GM18858 (cell line): Measurements from ENCODE around the gene LPAR2.
"Not testable (repeated sequence)": the region's sequence is repeated elsewhere in the genome, so short reads cannot be mapped to it uniquely, and the experiment has no call there.

Source experiments
- ATAC-seq: cut with Tn5 transposase; IDR thresholded peaks from one replicate; pipeline ENCODE4 v1.9.1; 2021; ENCODE audit not compliant: unreplicated experiment

LPAR2 gene

DNA sequence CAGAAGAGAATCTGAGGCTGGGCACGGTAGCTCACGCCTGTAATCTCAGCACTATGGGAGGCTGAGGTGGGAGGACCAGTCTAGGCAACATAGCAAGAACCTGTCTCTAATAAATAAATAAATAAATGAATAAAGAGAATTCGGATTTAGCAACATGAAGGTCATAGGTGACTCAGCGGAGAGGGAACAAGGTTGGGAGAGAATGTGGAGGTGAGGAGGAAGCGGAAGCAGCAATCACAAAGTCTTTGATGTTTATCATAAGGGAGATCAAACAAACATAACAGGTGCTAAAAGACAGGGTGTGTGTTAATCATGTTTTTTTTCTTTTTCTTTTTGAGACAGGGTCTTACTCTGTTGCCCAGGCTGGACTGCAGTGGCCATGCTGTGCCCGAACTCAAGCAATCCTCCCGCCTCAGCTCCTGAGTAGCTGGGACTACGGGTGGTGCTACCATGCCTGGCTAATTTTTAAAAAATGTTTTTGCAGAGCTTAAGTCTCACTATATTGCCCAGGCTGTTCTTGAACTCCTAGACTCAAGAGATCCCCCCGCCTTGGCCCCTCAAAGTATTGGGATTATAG is 25.8 kb downstream of the LPAR2 start:
- no peak for ATAC-seq

DNA sequence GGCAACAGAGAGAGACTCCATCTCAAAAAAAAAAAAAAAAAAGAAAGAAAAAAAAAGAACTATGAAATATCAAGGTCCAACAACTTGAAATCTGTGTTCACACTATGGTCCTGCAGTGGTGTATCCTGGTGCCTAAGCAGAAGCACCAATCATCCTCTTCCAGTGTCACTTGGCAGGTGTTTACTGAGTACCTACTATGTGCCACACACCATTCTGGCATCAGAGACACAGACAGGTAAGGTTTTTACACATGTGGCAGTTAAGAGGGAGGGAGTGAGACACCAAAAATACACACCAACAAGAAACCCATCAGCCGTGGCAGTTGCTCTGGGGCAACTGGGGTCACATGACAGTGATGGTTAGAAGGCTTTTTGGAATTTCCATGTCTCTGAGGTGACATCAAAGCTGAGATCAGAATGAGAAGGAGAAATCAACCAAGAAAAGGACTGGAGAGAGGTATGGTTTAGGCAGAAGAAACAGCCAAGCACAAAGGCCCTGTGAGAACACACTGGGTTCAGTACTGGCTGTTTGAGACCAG is 27.2 kb downstream of the LPAR2 start:
- ATAC-seq = no peak

DNA sequence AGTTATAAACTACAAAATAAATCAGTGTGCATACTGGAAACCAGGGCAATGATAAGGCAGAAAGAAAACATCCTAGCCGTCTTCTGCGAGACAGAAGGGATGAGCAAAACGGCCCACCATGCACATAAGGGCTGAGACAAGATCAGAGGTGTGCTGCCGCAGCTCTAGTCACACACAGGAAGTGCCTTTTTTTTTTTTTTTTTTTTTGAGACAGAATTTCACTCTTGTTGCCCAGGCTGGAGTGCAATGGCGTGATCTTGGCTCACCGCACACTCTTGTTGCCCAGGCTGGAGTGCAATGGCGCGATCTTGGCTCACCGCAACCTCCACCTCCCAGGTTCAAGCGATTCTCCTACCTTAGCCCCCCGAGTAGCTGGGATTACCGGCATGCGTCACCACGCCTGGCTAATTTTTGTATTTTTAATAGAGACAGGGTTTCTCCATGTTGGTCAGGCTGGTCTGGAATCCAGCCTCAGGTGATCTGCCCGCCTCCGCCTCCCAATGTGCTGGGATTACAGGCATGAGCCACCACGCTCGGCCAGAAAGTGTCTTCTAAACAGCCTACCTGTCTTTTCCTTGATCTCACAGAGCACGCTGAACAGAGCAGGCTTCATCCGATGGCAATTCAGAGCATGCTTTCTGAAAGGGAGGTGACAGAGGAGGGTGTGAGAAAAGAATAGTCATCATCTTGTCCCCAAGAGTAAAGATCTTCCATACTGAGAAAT is 29.1 kb downstream of the LPAR2 start:
- ATAC-seq = not testable (repeated sequence)

DNA sequence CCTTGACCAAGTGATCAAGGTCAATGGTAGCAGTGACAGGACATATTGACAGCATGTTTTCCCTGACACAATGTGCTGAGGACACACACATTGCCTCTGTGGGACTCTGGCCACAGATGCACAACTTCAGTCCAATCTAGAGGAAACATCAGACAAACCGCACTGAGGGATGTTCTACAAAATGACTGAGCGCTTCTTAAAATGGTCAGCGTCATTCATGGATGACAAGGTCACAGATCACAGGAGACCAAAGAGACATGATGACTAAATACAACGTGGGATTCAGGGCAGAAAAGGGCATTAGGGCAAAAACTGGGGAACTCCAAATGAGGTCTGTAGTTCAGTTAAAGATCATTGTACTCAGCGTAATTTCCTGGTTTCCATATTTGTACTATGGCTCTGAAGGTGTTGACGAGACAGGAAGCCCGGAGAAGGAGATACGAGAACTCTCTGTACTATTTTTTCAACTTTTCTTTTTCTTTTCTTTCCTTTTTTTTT is 30.2 kb downstream of the LPAR2 start:
- peak; percentile 68 for ATAC-seq

DNA sequence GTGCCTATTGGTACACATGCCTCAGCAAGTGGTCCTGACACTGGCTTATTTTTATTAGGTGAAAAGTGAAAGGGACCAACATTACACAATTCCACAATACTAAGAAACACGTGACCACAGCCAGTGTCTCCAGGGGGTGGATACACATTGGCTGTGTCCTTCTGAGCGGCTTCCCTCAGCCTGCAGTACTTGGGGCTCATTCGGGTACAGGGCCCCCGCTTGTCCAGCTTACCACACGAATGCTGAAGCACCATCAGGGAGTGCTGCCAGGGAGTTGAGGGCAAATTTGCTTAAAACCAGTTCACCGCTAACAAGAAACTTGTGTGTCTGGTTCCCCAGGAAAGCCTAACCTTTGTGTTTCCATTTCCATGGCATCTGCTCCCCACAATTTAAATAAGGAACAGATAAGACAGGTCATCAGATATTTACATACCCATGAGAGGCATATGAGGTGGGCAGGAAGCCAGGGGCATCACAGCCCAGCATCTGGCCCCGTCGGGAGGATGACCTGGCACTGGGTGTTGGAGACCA is 32.8 kb downstream of the LPAR2 start:
- no peak for ATAC-seq

DNA sequence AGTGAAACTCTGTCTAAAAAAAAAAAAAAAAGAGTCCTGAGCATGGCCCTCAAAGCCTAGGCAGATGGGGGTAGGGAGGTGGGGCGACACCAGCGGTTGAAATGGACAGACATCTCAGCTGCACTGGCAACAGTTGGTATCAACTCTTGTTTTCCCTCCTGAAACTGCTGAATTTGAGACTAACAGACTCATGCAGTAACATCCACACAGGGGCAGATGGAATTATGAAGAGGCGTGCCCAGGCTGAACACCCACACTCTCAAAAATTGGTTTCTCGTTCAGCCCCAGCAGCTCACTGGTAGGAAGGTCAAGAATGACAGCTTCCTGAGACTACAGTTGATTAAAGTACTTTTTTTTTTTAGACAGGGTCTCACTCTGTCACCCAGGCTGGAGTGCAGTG is 33.6 kb downstream of the LPAR2 start:
- no peak for ATAC-seq

DNA sequence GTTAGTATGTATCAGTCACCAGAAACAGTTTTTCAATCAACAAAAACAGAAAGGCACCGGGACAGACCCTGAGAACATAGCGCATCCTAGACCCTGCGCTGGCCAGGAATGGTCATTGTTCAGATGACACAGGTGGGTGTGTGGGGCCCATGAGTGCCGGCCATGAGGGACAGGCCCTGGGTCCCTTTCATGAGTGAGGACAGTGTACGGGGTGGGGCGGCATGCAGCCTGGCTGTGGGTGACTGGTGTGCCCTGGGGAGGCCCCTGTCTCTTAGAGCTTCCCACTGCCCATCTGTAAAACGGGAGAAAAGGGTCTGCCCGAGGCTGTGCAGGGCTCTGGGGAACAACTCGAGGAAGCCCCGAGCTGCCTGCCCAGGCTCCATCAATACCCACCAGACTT is 35.3 kb downstream of the LPAR2 start:
- ATAC-seq = no peak

DNA sequence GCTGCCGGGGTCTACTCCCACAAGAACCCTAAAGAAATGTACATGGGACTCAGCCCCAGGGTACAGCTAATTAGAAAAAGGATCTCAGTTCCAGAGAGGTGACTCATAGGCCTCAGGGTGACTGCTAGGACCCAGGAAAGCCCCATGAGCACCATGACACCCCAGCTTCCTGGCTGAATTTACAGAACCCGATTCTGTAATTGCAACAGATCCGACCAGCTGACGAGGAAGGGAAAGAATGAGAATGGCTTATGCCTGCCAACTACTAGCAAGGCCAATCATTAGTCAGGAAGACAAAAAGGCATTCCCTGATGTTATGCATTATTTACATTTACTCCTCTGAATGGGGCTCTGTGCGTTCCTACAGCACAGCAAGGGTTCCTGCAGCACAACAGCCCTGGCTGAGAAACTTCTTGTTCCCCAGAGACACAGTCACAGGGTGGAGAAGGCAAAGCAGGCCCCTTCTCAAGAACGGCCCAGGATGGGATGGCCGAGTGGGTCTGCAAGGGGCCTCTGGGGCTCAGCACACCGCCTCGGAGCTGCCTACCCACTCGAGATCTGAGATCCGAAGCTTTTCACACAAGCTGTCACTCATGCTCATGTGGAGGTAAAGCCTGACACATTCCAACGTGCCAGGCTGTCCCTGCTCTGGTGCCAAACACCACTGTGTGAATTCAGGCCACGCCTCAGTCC is 36.7 kb downstream of the LPAR2 start:
- ATAC-seq = no peak

DNA sequence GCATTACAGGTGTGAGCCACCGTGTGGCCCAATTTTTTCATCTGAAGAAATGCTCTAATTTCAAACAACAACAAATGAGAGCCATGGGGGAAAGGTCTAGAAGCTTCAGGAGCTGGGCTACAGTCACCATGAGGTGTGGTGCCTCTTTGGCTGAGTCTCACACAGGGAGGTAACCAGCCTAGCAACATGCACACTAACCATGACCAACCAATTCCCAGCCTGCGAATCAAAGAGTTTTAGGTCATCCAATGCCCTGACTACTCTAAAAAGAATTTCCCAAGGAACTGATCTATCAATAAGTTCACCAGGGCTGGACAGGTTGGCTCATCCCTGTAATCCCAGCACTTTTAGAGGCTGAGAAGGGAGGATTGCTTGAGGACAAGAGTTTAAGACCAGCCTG is 39.5 kb downstream of the LPAR2 start:
- no peak for ATAC-seq

DNA sequence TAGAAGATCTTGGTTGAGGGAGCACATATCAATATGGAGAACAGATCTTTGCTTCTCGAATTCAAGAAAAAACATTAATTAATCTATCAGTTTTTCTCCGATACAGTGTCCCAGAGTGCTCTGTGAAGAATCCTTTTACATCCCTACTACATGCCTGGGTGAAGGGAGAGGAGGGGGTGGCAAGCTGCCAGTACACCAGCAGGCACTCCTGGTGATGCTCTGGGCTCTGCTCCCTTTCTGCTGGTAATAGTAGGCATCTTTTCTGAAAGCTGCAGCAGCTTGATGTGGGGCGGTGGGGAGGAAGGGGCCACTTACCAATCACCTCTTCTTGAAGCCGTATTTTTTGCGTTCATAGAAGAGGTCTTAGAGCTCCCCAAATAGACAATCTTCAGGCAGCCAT is 40.2 kb downstream of the LPAR2 start:
- no peak for ATAC-seq

DNA sequence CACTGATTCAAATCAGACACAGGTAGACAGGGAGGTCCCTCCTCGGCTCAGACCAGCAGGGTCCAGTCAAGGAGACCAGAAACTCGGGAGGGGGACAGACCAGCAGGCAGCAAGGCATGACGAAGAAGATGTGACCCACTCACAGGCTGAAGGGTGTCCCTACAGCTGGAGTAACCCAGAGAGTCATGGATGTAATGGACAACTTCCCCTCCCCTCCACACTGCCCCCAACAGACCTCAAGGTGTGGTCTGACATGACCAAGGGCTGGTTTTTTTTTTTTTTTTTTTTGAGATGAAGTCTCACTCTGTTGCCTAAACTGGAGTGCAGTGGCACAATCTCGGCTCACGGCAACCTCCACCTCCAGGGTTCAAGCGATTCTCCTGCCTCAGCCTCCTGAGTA is 43.7 kb downstream of the LPAR2 start:
- ATAC-seq = no peak

DNA sequence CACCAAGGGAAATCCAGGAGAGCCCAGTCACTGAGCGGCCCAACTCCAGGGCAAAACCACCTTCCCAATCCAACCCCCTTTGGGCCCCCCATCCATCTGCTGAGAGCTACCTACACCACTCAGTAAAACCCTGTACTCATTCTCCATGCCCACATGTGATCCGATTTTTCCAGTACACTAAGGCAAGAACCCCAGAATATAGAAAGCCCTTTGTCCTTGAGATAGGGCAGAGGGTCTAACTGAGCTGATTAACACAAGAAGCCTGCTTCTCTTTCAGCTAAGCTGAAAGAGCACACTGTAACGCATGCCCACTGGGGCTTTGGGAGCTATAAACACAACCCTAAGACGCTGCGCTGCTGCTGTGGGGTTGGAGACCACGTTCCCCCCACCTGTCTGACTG is 45.5 kb downstream of the LPAR2 start:
- no peak for ATAC-seq

DNA sequence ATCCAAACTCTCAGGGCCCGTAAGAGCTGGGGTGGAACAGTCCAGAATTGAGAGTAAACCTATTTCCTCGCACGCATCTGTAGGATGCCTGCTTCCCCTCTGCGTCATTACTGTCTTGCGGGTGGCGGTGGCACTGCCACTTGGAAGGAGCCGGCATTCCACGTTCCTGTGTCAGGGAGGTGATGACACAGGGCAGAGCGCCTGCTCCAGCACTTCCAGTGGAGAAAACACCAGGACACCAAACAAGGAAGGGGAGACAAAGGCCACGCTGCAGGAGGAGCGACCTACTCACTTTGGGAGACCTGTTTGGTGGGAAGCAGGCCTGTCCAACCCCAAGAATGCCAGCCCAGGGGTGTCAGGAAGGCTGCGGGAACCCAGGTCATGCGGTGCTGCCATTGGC is 46.6 kb downstream of the LPAR2 start:
- no peak for ATAC-seq

DNA sequence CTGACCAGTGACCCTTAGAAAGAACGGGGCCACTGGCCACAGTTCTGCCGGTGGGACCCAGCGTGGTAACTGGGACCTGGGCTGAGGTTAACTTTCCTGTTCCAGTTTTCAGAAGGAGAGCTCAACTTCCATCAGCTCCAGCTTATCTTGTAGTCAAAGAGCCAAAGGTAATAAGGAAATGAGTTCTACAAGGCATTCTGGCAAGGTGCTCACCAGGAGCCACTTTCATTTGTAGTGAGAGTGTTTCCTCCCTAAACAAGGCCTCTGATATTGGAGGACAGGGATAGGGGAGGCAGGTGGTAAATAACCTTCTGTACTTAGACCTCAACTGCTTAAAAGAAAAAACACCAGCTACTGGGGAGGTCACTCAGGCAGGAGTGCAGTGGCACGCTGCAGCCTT is 47.6 kb downstream of the LPAR2 start:
- no peak for ATAC-seq

DNA sequence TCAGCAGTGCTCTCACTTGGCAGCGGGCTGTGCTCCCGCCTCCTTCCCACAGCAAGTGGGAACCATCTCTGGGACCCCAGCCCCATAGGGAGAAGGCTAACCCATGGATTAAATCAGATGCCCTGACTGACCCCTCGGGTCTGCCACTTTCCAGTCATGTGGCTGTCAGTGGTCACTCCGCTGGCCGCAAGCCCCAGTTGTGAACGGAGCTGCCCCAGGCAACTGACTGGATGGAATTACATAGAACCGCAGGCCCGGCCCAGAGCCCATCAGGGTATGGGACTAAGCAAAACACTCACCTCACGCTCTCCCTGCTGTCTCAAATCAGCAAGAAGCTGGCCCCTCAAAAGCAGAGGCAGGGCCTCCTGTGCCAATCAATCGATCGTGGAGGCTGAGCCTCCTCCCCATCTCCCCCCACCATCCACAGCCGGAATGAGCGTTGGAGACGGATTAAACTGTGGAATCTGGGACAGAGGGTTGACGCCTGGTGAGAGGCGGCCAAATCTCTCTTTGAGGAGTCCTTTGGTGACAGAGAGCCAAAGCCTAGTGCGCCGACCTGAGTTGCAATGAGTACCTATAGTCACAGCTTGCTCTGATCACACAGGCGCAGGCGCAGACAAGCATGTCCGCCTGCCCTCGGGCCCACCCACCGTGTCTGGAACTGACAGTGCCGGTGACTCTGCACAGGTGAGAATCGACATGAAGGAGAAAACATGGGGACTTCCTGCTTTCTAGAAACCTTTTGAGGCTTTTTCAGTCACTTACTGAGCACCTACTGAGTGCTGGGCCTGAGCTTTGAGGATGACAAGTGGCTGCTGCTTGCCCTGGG is 48.3 kb downstream of the LPAR2 start:
- no peak for ATAC-seq

DNA sequence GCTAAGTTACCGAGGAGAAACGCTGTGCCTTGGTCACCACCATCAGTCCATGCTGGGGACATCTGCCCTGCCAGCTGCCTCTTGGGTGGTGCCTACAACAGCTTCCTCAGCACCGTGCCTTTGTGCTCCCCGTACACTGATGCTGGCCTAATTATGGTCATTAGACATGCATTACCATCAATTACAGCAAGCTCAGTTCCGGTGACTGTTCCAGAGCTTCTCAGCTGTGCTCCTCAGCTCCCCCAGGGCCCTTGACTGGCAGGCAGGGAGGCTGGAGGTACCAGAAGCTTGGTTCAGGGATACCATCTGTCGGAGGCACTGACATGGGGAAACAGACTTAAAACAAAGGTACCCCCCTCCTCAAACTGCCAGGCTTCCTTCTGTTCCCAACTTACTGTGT is 49.8 kb downstream of the LPAR2 start:
- ATAC-seq = no peak

DNA sequence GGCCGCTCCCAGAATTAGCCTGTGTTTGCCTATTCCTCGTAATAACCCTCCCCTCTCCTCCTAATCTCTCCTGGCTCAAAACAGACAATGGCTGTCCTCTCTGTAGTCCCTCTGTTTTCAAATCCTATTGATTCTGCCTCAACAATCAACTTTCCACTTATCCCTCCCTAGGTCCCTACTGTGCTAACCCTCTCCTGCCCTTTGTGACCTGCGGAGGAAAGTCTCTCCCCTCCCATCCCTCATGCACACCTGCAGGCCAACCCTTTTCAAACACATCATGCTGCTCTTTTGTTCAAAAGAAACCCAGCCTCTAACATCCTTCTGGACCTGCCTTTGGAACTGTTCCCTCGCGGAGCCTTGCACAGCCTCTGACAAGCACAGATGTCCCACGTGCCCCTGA is 52.6 kb downstream of the LPAR2 start:
- no peak for ATAC-seq
